Activated CD4-positive, alpha-beta memory T cell treated with anti-CD3 and anti-CD28 coated beads, Interleukin-2, amount 10 ng/mL, durations not matched to agents 7 days and 5 days (primary cell): Measurements from ENCODE around the gene ADAP2. TPM values are rescaled to one million over a fixed set of nuclear protein-coding genes. Genes with fewer than 3 reads are reported as not detected.
"Not testable (repeated sequence)": the region's sequence is repeated elsewhere in the genome, so short reads cannot be mapped to it uniquely, and the experiment has no call there.

Source experiments
- CTCF ChIA-PET: fragments of 350-600 bp; sonication (Branson Sonifier 250); formaldehyde crosslinking; loops from one replicate; lab custom pipeline; 2021; ENCODE audit warnings: antibody characterized with exemption, inconsistent platforms; lab: Charles Lee
- POLR2A ChIA-PET: fragments of 350-600 bp; sonication (Branson Sonifier 250); formaldehyde crosslinking; loops from one replicate; lab custom pipeline; 2021; ENCODE audit warnings: antibody characterized with exemption; lab: Charles Lee
- DNase-seq: peaks from one replicate; pipeline ENCODE4 v3.0.0-alpha.2; 2020
- H3K27ac Mint-ChIP-seq: one replicate; pipeline ENCODE4 v1.8.0; 2021; ENCODE audit warnings: mild to moderate bottlenecking, mixed read lengths
- H3K27me3 Mint-ChIP-seq: one replicate; pipeline ENCODE4 v1.8.0; 2021; ENCODE audit warnings: mixed read lengths
- H3K36me3 Mint-ChIP-seq: one replicate; pipeline ENCODE4 v1.8.0; 2021; ENCODE audit warnings: low read depth, mixed read lengths
- H3K4me1 Mint-ChIP-seq: one replicate; pipeline ENCODE4 v1.8.0; 2021; ENCODE audit warnings: mixed read lengths
- H3K4me3 Mint-ChIP-seq: one replicate; pipeline ENCODE4 v1.8.0; 2021; ENCODE audit warnings: mild to moderate bottlenecking, mixed read lengths
- H3K9me3 Mint-ChIP-seq: one replicate; pipeline ENCODE4 v1.8.0; 2021; ENCODE audit warnings: mixed read lengths
- total RNA-seq, 2 experiments: library from RNA; stranded (reverse); gene quantifications; one replicate each; pipeline ENCODE4 v1.2.3, GENCODE V29; 2021

ADAP2 gene, protein sequence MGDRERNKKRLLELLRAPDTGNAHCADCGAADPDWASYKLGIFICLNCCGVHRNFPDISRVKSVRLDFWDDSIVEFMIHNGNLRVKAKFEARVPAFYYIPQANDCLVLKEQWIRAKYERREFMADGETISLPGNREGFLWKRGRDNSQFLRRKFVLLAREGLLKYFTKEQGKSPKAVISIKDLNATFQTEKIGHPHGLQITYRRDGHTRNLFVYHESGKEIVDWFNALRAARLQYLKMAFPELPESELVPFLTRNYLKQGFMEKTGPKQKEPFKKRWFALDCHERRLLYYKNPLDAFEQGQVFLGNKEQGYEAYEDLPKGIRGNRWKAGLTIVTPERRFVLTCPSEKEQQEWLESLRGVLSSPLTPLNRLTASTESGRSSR
- total RNA-seq: under 1 TPM; 0.43 to 0.65 TPM

DNA sequence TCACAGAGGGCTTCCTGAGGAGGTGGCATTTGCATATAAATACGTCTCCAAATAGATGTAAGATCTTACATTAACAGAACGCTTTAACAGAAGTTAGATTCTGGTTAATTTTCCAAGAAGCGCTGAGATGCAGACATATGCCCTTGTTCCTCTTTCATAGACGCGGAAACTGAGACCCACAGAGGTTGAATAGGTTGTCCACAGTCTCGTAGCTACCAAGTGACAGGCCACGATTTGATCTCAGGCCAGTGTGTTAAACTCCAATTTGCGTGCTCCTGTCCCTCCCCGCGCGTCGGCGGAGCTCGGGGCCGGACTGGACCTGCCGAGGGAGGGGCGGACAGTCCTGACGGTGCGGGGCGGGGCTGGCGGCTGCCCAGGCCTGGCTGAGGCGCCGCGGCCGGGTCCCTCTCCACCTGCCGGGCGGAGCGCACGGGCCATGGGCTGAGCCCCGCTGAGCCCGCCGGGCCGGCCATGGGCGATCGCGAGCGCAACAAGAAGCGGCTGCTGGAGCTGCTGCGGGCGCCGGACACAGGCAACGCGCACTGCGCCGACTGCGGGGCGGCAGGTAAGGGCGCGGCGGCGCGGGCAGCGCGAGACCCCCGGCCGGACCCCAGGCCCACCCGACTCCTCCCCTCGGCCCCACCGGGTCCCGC, at the start of gene ADAP2:
ADAP2 (plus strand) TSS at position 402 of the 653 bp plus-strand sequence; CDS start at position 472, 70 bp downstream.
- no peak for DNase-seq
- Mint-ChIP-seq H3K4me1 (peaks cover 12% of the 10 kb centered on the region), H3K27me3 (peaks cover 50% of the 10 kb centered on the region), H3K4me3 (peak within 1 kb of the TSS; percentile 54), H3K27ac (no peak within 1 kb of the TSS), H3K9me3 (no peaks in the 10 kb centered on the region), H3K36me3 (no peaks in the 10 kb centered on the region)
- ChIA-PET POLR2A (interaction anchor here (1.0 kb wide), 1 partner anchor 15 kb away, joined by 4 read pairs; the partner anchor contains the start of gene TEFM), CTCF (no interaction called here)

DNA sequence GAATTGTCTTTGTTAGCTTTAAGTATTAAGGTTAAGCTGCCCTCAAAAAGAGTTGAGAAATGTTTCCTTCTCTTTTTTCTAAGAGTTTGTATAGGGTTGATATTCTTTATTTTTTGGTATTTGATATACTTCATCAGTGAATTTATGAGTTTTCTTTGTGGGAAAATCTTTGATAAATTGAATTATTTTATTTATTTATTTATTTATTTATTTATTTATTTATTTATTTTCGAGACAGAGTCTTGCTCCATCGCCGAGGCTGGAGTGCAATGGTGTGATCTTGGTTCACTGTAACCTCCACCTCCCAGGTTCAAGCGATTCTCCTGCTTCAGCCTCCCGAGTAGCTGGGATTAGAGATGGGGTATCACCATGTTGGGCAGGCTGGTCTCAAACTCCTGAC, 35.6 kb upstream of the ADAP2 start:
- H3K4me3 Mint-ChIP-seq: no peak overlapping the region
- H3K4me1 Mint-ChIP-seq: no peaks in the 10 kb centered on the region
- no peak for DNase-seq
- H3K27me3 Mint-ChIP-seq: no peaks in the 10 kb centered on the region
- CTCF ChIA-PET: no interaction called here
- POLR2A ChIA-PET: no interaction called here
- H3K27ac Mint-ChIP-seq: no peak overlapping the region
- H3K9me3 Mint-ChIP-seq: no peaks in the 10 kb centered on the region
- H3K36me3 Mint-ChIP-seq: peaks cover 17% of the 10 kb centered on the region

DNA sequence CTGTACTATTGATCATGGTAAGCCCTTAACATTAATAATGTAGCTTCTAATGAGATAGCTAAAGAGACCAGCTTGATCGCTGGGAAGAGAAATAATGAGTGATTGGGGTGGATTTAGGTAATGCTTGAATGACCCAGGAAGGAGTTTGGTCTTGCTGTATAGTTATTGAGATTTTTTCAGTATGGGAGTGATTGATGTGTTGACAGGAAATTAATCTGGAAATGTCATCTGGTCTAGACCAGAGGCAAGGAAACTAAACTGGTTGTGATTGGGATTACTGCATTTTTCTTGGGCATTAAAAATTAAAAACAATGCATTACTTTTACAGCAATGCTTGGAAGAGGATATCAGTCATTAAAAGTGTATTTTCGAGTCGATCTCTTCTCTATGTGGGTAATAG, 27.5 kb upstream of the ADAP2 start:
- Mint-ChIP-seq H3K4me1 (no peaks in the 10 kb centered on the region), H3K4me3 (no peak overlapping the region), H3K36me3 (peaks cover 25% of the 10 kb centered on the region), H3K27me3 (no peaks in the 10 kb centered on the region), H3K9me3 (no peaks in the 10 kb centered on the region), H3K27ac (no peak overlapping the region)
- ChIA-PET CTCF (interaction anchor here (0.6 to 1.7 kb wide), 3 partner anchors 12 to 322 kb away, joined by 3 to 5 read pairs (median 3); no protein-coding TSS in a partner anchor), POLR2A (interaction anchor here (0.7 to 2.3 kb wide), 3 partner anchors 10 to 63 kb away, joined by 3 to 12 read pairs (median 3); partner anchors contain the start of gene ATAD5)
- DNase-seq: no peak

DNA sequence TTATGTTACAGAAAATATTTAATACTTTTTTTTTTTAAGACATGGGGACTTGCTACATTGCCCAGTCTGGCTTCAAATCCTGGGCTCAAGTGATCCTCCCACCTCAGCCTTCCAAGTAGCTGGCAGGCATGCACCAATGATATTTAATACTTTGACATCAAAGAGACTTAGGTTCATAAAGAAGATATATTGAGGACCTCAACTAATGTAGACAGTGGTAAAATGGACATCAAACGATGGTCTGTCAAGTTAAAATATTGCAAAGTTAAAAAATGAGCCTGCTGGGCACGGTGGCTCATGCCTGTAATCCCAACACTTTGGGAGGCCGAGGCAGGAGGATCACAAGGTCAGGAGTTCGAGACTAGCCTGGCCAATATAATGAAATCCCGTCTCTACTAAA, 24.4 kb upstream of the ADAP2 start:
- H3K27me3 Mint-ChIP-seq: no peaks in the 10 kb centered on the region
- H3K4me1 Mint-ChIP-seq: peaks cover 10% of the 10 kb centered on the region
- H3K9me3 Mint-ChIP-seq: no peaks in the 10 kb centered on the region
- H3K36me3 Mint-ChIP-seq: peaks cover 35% of the 10 kb centered on the region
- ChIA-PET POLR2A (interaction anchor here (0.9 kb wide), 1 partner anchor 59 kb away, joined by 3 read pairs; no protein-coding TSS in a partner anchor), CTCF (no interaction called here)
- no peak overlapping the region for H3K4me3 Mint-ChIP-seq
- no peak overlapping the region for H3K27ac Mint-ChIP-seq
- no peak for DNase-seq

DNA sequence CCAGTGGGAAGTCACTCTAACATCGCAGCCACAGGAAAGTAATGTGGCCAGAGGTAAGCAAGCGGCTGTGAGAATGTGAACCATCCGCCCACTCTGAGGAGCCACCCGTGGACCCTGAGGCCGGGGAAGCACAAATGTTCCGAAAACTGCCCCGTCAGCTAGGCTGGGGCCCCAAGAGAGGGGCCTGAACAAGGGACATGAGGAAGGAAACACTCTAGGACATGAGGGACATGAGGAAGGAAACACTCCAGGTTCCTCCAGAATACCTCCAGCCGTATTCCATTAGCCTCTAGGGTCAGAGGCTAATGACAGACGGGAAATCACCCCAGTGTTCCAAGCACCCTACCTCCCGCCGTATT, 16.0 kb upstream of the ADAP2 start:
- peak; percentile 33 for DNase-seq
- H3K27me3 Mint-ChIP-seq: no peaks in the 10 kb centered on the region
- ChIA-PET POLR2A (interaction anchor here (1.4 to 2.5 kb wide), 3 partner anchors 10 to 159 kb away, joined by 4 to 12 read pairs (median 4); partner anchors contain the start of gene RNF135), CTCF (interaction anchor here (0.7 kb wide), 1 partner anchor 80 kb away, joined by 3 read pairs; no protein-coding TSS in a partner anchor)
- H3K4me1 Mint-ChIP-seq: peaks cover 51% of the 10 kb centered on the region
- peak overlapping the region; percentile 94 for H3K4me3 Mint-ChIP-seq
- H3K27ac Mint-ChIP-seq: peak overlapping the region; percentile 77
- H3K36me3 Mint-ChIP-seq: peaks cover 26% of the 10 kb centered on the region
- H3K9me3 Mint-ChIP-seq: no peaks in the 10 kb centered on the region

DNA sequence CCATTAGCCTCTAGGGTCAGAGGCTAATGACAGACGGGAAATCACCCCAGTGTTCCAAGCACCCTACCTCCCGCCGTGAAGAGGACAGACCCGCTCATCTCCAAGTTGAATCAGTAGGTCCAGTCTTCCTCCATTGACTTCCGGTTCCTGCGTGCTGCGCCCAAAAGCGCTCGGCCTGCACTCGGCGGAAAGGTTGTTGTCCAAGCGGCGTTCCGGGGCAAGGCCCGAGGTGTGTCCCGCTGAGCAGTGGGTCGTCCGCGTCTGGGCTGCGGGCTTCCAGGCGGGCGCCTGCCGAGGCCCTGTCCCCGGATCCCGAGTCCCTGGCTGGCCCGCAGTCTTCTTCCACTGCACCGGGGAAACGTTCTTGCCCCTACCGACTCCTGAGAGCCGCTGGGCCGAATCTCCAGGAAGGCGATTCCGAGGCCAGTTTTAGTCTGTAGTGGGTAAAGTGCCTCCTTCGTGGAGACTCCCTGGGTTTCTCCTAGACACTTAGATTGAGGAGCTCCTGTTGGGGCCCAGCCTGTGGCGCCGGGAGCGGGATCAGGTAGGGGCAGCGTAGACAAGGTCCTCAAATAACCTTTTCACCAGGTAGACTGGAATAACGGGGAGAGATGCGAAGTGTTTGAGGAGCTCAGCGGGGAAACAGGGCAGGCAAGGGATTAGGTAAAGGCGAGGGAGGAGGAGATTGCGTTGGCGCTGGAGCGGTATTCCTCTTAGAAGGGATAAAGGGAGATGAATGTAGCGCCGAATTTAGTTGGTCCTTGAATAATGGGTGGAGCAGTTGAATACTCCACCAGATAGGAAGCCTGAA, 15.4 kb upstream of the ADAP2 start, which contains the start of gene TEFM:
TEFM (minus strand) TSS at position 138 of the 811 bp plus-strand sequence; CDS start at position 98, 40 bp downstream.
- H3K9me3 Mint-ChIP-seq: no peaks in the 10 kb centered on the region
- ChIA-PET POLR2A (interaction anchor here (0.6 to 2.5 kb wide), 12 partner anchors 9 to 310 kb away, joined by 3 to 12 read pairs (median 4); partner anchors contain the start of genes CRLF3 and RNF135), CTCF (interaction anchor here (1.0 kb wide), 1 partner anchor 430 kb away, joined by 3 read pairs; the partner anchor contains the start of gene GOSR1)

DNA sequence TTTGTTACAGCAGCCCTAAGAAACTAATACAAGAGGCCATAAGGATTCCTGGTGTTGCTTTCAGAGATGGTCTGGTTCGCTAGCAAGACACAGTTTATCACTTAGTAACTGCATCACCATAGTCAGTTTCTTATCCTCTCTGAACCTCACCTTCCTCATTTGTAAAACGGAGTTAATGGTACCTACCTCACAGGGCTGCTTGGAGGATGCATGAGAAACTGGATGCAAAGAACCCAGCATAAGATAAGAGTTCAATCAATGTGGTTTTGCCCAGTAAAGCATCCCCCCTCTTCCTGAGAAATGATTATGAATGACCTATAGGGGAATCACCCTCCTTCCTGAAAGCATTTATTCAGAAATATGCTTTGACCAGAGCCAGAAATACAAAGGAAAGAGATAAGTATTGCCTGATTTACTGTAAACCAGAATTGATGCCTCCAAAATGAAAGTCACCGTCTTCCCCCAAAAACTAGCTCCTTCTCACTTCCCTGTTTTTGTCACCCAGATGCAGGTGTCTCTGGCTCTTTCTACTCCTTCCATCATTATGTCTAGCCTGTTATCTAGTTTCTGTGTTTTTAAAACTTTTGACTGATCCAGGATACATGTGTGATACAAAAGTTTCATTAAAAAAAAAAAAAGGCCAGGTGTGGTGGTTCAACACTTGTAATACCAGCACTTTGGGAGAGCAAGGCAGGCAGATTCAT, 12.9 kb upstream of the ADAP2 start:
- peaks cover 34% of the 10 kb centered on the region for H3K4me1 Mint-ChIP-seq
- no peaks in the 10 kb centered on the region for H3K9me3 Mint-ChIP-seq
- H3K36me3 Mint-ChIP-seq: peaks cover 7% of the 10 kb centered on the region
- H3K4me3 Mint-ChIP-seq: no peak overlapping the region
- DNase-seq: no peak
- H3K27me3 Mint-ChIP-seq: no peaks in the 10 kb centered on the region
- no peak overlapping the region for H3K27ac Mint-ChIP-seq
- CTCF ChIA-PET: no interaction called here
- POLR2A ChIA-PET: no interaction called here

More for the DNA sequence above, 15.4 kb upstream of the ADAP2 start, which contains the start of gene TEFM:
- peak within 1 kb of the TSS; percentile 94 for H3K4me3 Mint-ChIP-seq
- peaks cover 50% of the 10 kb centered on the region for H3K4me1 Mint-ChIP-seq
- DNase-seq: peak; percentile 92
- H3K27ac Mint-ChIP-seq: peak within 1 kb of the TSS; percentile 77
- peaks cover 26% of the 10 kb centered on the region for H3K36me3 Mint-ChIP-seq
- H3K27me3 Mint-ChIP-seq: no peaks in the 10 kb centered on the region

DNA sequence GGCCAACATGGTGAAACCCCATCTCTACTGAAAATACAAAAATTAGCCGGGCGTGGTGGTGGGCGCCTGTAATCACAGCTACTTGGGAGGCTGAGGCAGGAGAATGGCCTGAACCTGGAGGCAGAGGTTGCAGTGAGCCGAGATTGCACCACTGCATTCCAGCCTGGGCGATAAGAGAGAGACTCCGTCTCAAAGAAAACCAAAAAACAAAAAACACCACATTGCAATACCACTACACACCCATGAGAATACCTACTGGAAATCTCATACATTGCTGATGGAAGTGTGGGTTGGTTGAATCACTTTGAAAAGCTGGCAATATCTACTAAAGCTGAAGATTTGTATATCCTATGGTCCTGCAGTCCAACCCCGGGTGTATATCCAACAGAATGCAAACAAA, 11.6 kb upstream of the ADAP2 start:
- H3K9me3 Mint-ChIP-seq, H3K27me3 Mint-ChIP-seq, CTCF ChIA-PET, H3K27ac Mint-ChIP-seq, POLR2A ChIA-PET, DNase-seq, H3K4me3 Mint-ChIP-seq, H3K36me3 Mint-ChIP-seq: not testable (repeated sequence)
- peaks cover 27% of the 10 kb centered on the region for H3K4me1 Mint-ChIP-seq

DNA sequence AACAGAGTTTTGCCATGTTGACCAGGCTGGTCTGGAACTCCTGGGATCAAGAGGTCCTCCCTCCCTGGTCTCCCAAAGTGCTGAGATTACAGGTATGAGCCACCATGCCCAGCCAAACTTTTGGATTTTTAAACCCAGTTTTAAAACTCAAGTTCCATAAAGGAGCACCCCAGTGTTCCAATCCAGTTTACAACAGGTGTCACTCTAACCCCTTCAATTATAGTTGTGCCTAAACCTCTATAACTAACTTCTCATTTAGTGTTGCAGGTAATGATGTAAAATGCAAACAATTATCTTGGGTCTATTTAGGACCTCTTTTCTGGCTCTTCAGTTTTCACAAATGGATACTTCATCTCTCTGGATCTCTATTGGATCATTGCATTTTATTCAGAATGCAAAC, 7.8 kb upstream of the ADAP2 start:
- ChIA-PET POLR2A (no interaction called here), CTCF (no interaction called here)
- H3K9me3 Mint-ChIP-seq: no peaks in the 10 kb centered on the region
- H3K36me3 Mint-ChIP-seq: no peaks in the 10 kb centered on the region
- peaks cover 2% of the 10 kb centered on the region for H3K4me1 Mint-ChIP-seq
- H3K4me3 Mint-ChIP-seq: no peak overlapping the region
- no peak for DNase-seq
- no peak overlapping the region for H3K27ac Mint-ChIP-seq
- peaks cover 3% of the 10 kb centered on the region for H3K27me3 Mint-ChIP-seq

DNA sequence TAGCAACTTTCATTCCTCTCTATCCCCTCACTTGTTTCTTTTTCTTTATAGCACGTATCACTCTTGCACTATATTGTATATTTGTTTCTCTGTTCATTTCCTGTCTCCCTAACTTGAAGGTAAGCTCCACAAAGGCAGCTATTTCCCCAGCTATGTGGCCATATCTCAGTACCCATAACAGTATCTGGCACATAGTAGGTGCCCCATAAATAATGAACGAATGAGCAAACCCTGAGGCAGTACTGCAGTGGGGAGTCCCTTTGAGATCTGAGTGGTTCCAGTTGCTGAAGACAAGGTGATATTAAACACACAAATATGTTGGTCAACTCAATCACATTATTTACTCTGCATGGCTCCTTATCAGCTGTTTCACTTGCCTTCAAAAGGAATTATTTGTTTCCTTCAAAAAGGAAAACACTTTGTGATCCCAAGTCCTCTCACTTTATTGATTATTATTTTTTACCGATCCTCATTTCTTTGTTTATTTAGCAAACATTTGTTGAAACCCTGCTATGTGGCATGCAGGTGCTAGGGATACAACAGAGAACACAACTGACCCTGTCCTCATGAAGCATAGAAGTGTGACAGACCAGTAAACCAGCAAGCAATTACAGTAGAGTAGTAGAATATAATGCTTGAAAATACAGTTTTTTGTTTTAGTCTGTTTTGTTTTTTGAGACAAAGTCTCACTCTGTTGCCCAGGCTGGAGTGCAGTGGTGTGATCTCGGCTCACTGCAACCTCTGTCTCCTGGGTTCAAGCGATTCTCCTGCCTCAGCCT, 5.7 kb upstream of the ADAP2 start:
- Mint-ChIP-seq H3K27me3 (peaks cover 17% of the 10 kb centered on the region), H3K4me1 (peaks cover 2% of the 10 kb centered on the region), H3K4me3 (no peak overlapping the region), H3K9me3 (no peaks in the 10 kb centered on the region), H3K27ac (no peak overlapping the region), H3K36me3 (no peaks in the 10 kb centered on the region)
- CTCF ChIA-PET: interaction anchor here (0.7 to 1.2 kb wide), 3 partner anchors 9 to 300 kb away, joined by 3 to 4 read pairs (median 3); no protein-coding TSS in a partner anchor
- no peak for DNase-seq
- POLR2A ChIA-PET: interaction anchor here (1.2 kb wide), 1 partner anchor 10 kb away, joined by 4 read pairs; the partner anchor contains the start of gene TEFM

DNA sequence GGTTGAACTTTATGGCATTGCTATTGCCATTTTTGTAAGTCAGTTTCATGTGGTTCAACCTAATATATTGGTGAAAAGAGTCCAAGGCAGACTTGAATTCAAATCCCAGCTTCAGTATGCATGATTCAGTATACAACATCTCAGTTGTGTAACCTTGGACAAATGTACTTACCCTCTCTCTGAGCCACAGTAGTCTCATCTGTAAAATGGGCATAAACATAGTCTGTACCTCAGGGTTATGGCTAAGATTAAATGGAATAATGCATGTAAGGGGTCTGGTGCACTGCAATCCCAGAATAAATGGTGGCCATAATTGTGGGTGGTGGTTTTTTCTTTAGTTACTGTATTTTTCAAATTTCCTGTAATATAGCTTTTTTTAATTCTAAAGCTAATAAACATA, 4.7 kb upstream of the ADAP2 start:
- peaks cover 24% of the 10 kb centered on the region for H3K27me3 Mint-ChIP-seq
- no peaks in the 10 kb centered on the region for H3K9me3 Mint-ChIP-seq
- H3K4me3 Mint-ChIP-seq: no peak overlapping the region
- no peak for DNase-seq
- H3K4me1 Mint-ChIP-seq: peaks cover 5% of the 10 kb centered on the region
- H3K27ac Mint-ChIP-seq: no peak overlapping the region
- ChIA-PET CTCF (no interaction called here), POLR2A (no interaction called here)
- no peaks in the 10 kb centered on the region for H3K36me3 Mint-ChIP-seq
